Stimulated activated CD4-positive, alpha-beta T cell treated with anti-CD3 and anti-CD28 coated beads, Interleukin-12 subunit alpha, Interleukin-12 subunit beta, amount 100 ng/mL, for 48 hours (primary cell): ENCODE data around the gene C6.
"Not testable (repeated sequence)": the region's sequence is repeated elsewhere in the genome, so short reads cannot be mapped to it uniquely, and the experiment has no call there.

ENCODE experiments used
- DNase-seq, 3 donors: peaks; one replicate each; pipeline ENCODE4 v3.0.0-alpha.2; 2020; ENCODE audit warnings: low read depth in 2 of 3, low spot score in 1 of 3

Gene C6

DNA sequence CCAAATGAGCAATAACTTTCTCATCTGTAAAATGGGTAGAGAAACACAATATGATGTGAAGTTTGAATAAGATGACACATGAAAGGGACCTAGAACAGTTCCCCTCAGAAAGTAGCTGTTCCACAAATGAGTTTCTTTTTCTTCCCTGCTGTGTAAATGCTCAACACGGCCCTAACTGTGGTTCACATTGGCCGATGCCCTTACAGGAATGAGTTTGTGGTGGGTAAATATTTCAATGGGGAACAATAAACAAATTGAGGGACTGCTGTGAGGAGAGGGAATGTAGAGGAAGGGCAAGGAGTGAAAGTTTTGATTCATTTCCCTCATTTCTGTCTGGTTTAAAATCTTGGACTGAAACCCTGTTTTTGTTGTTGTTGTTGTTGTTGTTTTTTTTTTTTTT is 12.8 kb downstream of the C6 start:
- no peak for DNase-seq

GRCh38 chr5:41199660-41200059 is 13.7 kb downstream of the C6 start:
- no peak for DNase-seq

GRCh38 chr5:41196197-41196596 is 17.1 kb downstream of the C6 start:
- DNase-seq = no peak

DNA sequence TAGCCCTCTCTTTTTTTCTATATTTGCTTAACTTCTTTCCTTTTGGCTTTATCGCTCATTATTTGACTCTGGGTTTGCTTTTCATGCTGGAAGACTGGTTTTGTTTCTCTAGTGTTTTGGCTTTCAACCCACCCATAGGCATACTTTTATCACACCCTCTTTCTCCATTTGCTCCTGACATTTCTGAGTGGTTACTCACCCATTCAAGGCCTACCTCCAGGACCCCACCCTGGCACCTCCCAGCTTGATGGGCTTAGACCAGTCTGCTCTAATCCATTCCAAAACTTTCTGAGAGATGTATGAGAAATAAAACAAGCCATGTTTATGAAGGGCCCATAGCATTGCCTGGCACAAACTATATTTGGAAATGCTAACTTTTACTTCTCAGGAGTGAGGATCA is 18.1 kb downstream of the C6 start:
- no peak for DNase-seq

DNA sequence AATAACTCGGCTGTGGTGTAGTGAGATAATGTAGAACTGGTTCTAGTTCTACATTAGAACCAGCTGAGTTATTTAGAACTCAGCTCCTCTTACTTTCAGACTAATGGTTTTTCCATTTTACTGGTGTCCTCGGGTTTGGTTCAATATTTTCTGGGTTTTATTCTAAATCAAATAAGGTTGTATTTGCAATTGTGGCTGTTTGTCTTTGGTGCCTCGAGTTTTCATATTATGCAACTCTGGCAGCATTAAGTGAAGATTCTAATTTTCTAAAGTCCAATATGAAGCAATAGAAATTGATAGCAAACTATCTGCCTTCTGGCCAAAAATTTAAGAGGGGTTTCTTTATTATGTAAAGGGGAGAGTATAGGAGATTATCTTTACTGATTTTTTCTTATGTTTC is 19.0 kb downstream of the C6 start:
- no peak for DNase-seq

GRCh38 chr5:41193456-41194205 is 19.7 kb downstream of the C6 start:
- no peak for DNase-seq

GRCh38 chr5:41191249-41191648 is 22.1 kb downstream of the C6 start:
- DNase-seq = no peak

GRCh38 chr5:41186143-41186542 is 27.2 kb downstream of the C6 start:
- no peak for DNase-seq

DNA sequence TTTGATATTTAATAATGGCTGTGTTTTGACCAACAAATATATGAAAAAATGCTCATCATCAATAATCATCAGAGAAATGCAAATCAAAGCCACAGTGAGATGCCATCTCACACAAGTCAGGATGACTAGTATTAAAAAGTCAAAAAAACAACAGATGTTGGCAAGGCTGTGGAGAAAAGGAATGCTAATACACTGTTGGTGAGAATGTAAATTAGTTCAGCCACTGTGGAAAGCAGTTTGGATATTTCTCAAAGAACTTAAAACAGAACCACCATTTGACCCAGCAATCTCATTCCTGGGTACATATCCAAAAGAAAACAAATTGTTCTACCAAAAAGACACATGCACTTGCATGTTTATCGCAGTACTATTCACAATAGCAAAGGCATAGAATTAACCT is 30.0 kb downstream of the C6 start:
- not testable (repeated sequence) for DNase-seq

DNA sequence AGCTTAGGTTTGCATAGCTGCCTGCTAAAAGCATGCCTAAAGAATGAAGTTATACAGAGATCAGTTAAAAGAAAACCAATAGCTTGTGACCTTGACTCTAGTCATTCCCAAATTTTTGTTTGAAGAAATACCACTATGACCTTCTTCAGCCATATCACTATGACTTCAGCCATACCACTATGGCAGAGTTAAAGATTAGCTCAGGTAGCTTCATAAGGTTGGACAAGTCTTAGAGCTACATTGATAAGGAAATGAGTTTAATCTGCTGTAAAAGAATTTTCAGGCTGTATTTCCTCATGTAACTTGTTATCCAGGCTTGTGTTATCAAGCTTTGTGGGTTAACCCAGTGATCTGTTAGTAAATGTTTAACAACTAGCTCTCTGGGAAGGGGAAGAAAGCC is 30.7 kb downstream of the C6 start:
- DNase-seq = no peak

GRCh38 chr5:41181691-41182564 is 31.4 kb downstream of the C6 start:
- no peak for DNase-seq

DNA sequence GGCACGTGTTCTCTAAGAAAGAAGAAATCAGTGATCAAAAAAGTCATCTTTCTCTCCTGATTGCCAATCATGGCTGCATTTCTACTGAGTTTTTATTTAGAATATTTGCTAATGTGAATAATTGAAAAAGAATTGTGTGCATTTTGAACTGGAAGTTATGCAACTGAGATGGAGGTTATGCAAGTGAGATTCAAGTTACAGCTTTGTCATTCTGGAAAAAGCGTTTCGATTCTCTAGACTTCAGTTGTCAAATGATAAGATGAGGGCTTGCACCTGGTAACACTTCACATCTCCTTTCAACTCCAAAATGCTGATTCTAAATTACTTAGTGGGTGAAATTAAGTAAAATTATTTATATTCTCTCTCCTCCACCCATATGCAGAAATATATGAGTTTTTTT is 36.4 kb downstream of the C6 start:
- DNase-seq = no peak

- DNase-seq = no peak
Observed at GRCh38 chr5:41172012-41172411, 41.3 kb downstream of the C6 start.

GRCh38 chr5:41161271-41161670 is 52.1 kb downstream of the C6 start:
- no peak for DNase-seq

- DNase-seq = no peak
Observed at GRCh38 chr5:41157272-41157894, 55.9 kb downstream of the C6 start.

DNA sequence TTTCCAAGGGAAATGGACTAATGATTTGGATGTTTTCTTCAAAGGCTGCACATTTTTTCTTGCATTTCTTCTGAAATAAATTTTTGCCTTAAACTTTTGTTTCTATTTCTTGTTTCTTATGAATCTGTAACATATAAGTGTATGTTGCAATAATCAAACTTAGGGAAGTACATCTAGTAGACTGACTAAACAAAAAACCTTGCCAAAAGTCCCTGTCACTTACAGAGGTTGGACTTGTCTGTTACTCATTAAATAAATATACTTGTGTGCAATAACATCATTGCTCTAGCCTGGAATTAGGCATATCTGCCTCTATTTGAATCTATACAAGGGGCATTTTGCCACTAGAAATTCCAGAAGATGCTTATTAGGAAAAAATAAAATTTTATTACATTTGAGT is 56.6 kb downstream of the C6 start:
- no peak for DNase-seq

GRCh38 chr5:41154491-41154890 is 58.8 kb downstream of the C6 start:
- no peak for DNase-seq

DNA sequence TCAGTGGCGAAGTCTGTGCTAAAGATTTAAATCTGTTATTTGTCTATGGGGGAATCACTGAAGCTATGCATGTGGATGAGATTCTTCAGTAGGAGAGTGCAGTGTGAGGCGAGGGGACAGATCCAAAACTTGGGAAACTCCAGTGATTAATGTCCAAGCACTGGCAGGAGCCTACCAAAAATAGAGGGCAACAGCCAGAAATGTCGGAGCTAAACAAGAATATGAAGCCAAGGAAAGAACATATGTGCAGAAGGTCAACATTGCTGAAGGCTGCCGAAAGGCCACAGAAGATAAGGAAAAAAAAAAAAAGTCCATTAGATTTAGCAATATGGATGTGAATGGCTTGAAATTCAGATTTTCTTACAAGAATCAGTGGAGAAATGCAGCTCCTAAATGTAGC is 61.8 kb downstream of the C6 start:
- no peak for DNase-seq

GRCh38 chr5:41148448-41148847 is 64.9 kb downstream of the C6 start:
- DNase-seq = no peak

GRCh38 chr5:41145306-41145705 is 68.0 kb downstream of the C6 start:
- DNase-seq = no peak

DNA sequence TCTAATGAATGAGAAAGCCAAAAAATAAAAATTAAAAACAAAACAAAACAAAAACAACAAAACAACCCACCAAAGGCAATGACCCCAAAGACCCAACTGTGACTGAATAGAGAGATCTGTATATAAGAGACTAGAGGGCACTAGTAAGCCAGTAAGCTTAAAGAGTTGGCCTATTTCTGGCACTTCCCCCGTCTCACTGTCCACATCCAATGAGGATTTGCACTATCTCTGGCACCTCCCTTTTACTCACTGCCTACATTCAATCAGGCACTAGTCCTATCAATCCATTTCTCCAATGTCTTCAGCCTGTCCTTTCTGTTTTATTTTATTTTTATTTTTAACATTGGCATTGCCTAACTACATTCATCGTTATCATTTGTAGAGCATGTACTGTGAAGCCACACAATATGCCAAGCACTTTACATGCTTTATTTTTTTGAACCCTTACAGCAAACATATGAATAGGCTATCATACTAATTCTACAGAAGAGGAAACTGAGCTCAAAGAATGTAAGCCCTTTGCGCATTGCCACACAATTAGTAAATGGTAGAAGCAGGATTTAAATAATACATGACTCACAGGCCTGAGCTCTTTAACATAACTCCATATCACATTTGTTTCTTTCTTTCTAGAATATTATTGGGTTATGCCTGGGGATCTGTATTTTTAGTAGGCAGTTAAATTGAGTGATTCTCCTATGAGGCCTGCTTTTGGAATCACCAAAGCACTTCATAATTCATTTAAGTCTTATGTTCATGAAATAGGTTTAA is 70.0 kb downstream of the C6 start:
- no peak for DNase-seq
